RWPE2 (cell line): ENCODE data around the gene ZC3H15.

Source experiments
- ATAC-seq: fragments of 200-7000 bp; cut with Tn5 transposase; 3 replicates; pipeline ENCODE4 v1.9.1; 2021; ENCODE audit warnings: low read depth
- DNase-seq: peaks from one replicate; pipeline ENCODE4 v3.0.0-alpha.2; 2020; ENCODE audit warnings: low spot score
- H3K27ac ChIP-seq: fragments of 450-650 bp; 2 replicates; pipeline ENCODE4 v1.5.1; 2017; ENCODE audit warnings: mild to moderate bottlenecking; ENCODE audit not compliant: poor library complexity, severe bottlenecking
- H3K27me3 ChIP-seq: fragments of 250-450 bp; sonication (Bioruptor Pico); 2 replicates; pipeline ENCODE4 v1.5.1; 2021; ENCODE audit warnings: mild to moderate bottlenecking, moderate library complexity; ENCODE audit not compliant: insufficient read depth, poor library complexity, severe bottlenecking
- H3K36me3 ChIP-seq: fragments of 250-450 bp; sonication (Bioruptor Pico); 2 replicates; pipeline ENCODE4 v1.5.1; 2020; ENCODE audit warnings: low read depth, mild to moderate bottlenecking, moderate library complexity
- H3K4me1 ChIP-seq: fragments of 250-450 bp; sonication (Bioruptor Pico); 2 replicates; pipeline ENCODE4 v1.5.1; 2021; ENCODE audit warnings: mild to moderate bottlenecking, moderate library complexity; ENCODE audit not compliant: insufficient read depth, poor library complexity, severe bottlenecking
- H3K4me3 ChIP-seq: fragments of 250-450 bp; sonication (Bioruptor Pico); 2 replicates; pipeline ENCODE4 v1.5.1; 2021; ENCODE audit warnings: mild to moderate bottlenecking, moderate library complexity; ENCODE audit not compliant: severe bottlenecking
- H3K9me3 ChIP-seq: fragments of 250-450 bp; sonication (Bioruptor Pico); 2 replicates; pipeline ENCODE4 v1.5.1; 2021; ENCODE audit warnings: mild to moderate bottlenecking, moderate library complexity; ENCODE audit not compliant: severe bottlenecking
- TF ChIP-seq, protein P1 (sequence below): fragments of 450-650 bp; IDR thresholded peaks from one replicate; pipeline ENCODE4 v1.5.1; 2017; ENCODE audit warnings: mild to moderate bottlenecking, moderate library complexity; ENCODE audit not compliant: poor library complexity, severe bottlenecking

The ZC3H15 gene

DNA sequence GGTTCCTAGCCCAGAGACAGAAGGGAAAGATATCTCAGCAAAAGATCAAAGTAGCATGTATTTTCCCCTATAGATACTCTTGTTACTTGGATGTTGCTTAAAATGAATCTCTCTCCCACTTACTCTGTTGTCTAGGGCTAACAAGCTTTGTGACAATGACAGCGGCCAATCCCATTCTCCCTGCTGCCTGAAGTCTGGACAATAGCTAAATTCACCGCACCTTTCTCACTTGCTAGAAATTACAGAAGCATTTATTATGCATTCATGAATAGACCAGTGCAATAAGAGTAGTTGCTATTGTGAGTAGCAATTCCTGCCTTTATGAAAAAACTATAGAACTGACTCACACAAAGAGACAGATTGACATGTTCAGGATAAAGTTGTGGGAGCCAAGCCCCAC, 42.2 kb upstream of the ZC3H15 start:
- Histone ChIP-seq H3K4me1 (no peaks in the 10 kb centered on the region), H3K4me3 (no peak overlapping the region), H3K36me3 (no peaks in the 10 kb centered on the region), H3K9me3 (no peaks in the 10 kb centered on the region), H3K27me3 (no peaks in the 10 kb centered on the region), H3K27ac (no peak overlapping the region)
- TF ChIP-seq, protein P1, sequence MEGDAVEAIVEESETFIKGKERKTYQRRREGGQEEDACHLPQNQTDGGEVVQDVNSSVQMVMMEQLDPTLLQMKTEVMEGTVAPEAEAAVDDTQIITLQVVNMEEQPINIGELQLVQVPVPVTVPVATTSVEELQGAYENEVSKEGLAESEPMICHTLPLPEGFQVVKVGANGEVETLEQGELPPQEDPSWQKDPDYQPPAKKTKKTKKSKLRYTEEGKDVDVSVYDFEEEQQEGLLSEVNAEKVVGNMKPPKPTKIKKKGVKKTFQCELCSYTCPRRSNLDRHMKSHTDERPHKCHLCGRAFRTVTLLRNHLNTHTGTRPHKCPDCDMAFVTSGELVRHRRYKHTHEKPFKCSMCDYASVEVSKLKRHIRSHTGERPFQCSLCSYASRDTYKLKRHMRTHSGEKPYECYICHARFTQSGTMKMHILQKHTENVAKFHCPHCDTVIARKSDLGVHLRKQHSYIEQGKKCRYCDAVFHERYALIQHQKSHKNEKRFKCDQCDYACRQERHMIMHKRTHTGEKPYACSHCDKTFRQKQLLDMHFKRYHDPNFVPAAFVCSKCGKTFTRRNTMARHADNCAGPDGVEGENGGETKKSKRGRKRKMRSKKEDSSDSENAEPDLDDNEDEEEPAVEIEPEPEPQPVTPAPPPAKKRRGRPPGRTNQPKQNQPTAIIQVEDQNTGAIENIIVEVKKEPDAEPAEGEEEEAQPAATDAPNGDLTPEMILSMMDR = no peak
- ATAC-seq (no peak), DNase-seq (no peak)

DNA sequence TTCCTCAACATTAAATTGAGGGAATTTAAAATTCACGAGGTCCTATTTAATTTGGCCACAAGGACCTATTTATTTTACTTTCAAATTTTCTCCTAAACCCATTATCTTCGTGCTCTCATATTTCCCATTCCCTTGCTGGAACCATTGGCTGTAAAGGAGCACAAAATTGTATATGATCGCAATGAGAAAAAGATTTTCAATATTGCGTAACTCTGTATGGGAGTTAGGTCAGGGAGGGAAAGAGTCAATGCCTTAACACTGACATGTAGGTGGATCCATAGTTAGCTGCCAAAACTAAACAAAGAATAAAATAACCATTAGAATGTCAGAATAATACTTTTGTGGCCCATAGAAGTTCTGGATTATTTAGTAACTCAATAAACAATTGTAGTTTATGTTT, 40.6 kb upstream of the ZC3H15 start:
- H3K27ac ChIP-seq = no peak overlapping the region
- H3K4me1 ChIP-seq = no peaks in the 10 kb centered on the region
- DNase-seq = no peak
- no peaks in the 10 kb centered on the region for H3K9me3 ChIP-seq
- no peaks in the 10 kb centered on the region for H3K36me3 ChIP-seq
- no peaks in the 10 kb centered on the region for H3K27me3 ChIP-seq
- H3K4me3 ChIP-seq = no peak overlapping the region
- no peak for ATAC-seq
- TF ChIP-seq, protein P1 = no peak

DNA sequence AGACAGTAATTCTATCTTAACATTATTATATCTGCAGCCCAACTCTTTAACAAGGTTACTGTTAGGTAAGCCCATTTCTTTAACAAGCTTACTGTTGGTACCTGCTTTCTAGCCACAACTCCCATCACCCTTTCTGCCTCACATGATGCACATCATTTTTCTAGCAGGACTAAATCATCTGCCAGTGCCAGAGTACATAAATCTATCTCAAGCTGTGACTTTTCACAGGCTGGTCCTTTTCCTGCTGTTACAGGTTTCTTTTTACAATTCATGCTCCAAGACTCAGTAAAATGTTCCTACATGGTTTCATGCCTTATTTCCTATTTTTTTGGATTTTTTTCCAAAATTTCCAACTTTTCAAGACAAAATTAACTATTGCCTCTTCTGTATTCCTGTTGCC, 30.4 kb upstream of the ZC3H15 start:
- no peaks in the 10 kb centered on the region for H3K9me3 ChIP-seq
- H3K27me3 ChIP-seq = no peaks in the 10 kb centered on the region
- no peaks in the 10 kb centered on the region for H3K4me1 ChIP-seq
- TF ChIP-seq, protein P1 = no peak
- H3K4me3 ChIP-seq = no peak overlapping the region
- no peak for DNase-seq
- no peak for ATAC-seq
- H3K36me3 ChIP-seq = no peaks in the 10 kb centered on the region
- H3K27ac ChIP-seq = no peak overlapping the region

DNA sequence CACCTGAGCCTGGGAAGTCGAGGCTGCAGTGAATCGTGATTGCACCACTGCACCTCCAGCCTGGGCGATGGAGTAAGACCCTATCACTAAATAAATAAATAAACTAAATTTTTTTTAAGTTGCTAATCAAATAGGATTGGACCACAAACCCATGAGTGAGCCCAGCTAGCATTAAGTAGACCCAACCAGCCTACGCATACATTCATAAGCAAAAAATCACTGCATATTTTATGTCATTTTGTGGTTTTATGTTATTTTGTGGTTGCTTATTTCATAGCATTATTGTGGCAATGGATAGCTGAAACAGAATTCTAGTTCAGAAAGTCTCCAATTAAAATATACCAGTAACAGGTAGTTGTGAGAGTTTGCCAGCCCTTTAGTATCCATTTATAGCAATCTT, 29.1 kb upstream of the ZC3H15 start:
- Histone ChIP-seq H3K27ac (no peak overlapping the region), H3K9me3 (no peaks in the 10 kb centered on the region), H3K36me3 (no peaks in the 10 kb centered on the region), H3K27me3 (no peaks in the 10 kb centered on the region), H3K4me1 (no peaks in the 10 kb centered on the region), H3K4me3 (no peak overlapping the region)
- TF ChIP-seq, protein P1 = no peak
- DNase-seq (no peak), ATAC-seq (peak; percentile 27; the same call in 1 of the 3 replicates)

DNA sequence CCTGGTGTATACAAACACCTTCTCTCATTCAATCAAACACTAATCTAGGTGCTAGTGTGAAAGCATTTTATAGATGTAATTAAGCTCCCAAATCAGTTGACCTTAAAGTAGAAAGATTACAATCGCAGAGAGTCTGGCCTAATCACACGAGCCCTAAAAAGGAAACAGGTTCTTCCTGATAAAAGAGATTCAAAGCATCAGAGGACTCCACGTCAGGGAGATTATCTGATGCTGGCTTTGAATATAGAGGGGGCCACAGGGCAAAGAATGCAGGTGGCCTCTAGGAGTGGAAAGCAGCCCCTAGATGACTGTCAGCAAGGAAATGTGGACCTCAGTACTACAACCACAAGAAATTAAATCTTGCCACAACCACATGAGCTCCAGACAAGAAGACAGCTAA, 28.2 kb upstream of the ZC3H15 start:
- Histone ChIP-seq H3K4me3 (no peak overlapping the region), H3K9me3 (no peaks in the 10 kb centered on the region), H3K4me1 (no peaks in the 10 kb centered on the region), H3K36me3 (no peaks in the 10 kb centered on the region), H3K27ac (no peak overlapping the region), H3K27me3 (no peaks in the 10 kb centered on the region)
- TF ChIP-seq, protein P1 = no peak
- no peak for ATAC-seq
- no peak for DNase-seq
